Activated B cell treated with CpG ODN at 0.5 μM for 24 hours (primary cell): ENCODE results near the gene KCNQ1OT1. TPM values are rescaled to one million over a fixed set of nuclear protein-coding genes. Genes with fewer than 3 reads are reported as not detected.

ENCODE experiments used
- ATAC-seq: fragments of 200-7000 bp; cut with Tn5 transposase; one replicate; pipeline ENCODE4 v1.10.0; 2021; ENCODE audit warnings: low read depth, mild to moderate bottlenecking, moderate library complexity
- CTCF ChIA-PET: fragments of 350-600 bp; sonication (Branson Sonifier 250); formaldehyde crosslinking; loops from one replicate; lab custom pipeline; 2021; ENCODE audit warnings: antibody characterized with exemption; lab: Charles Lee
- POLR2A ChIA-PET: fragments of 350-600 bp; sonication (Branson Sonifier 250); formaldehyde crosslinking; loops from one replicate; lab custom pipeline; 2021; ENCODE audit warnings: antibody characterized with exemption; lab: Charles Lee
- DNase-seq: peaks from one replicate; pipeline ENCODE4 v3.0.0; 2022
- H3K27ac Mint-ChIP-seq: one replicate; pipeline ENCODE4 v1.8.0; 2020; ENCODE audit warnings: mixed read lengths
- H3K27me3 Mint-ChIP-seq: one replicate; pipeline ENCODE4 v1.8.0; 2021; ENCODE audit warnings: mixed read lengths
- H3K36me3 Mint-ChIP-seq: one replicate; pipeline ENCODE4 v1.8.0; 2021; ENCODE audit warnings: low read depth, mixed read lengths
- H3K4me1 Mint-ChIP-seq: one replicate; pipeline ENCODE4 v1.8.0; 2021; ENCODE audit warnings: mixed read lengths
- H3K4me3 Mint-ChIP-seq: one replicate; pipeline ENCODE4 v1.8.0; 2020; ENCODE audit warnings: mild to moderate bottlenecking, mixed read lengths
- H3K9me3 Mint-ChIP-seq: one replicate; pipeline ENCODE4 v1.8.0; 2020; ENCODE audit warnings: mixed read lengths
- intact Hi-C: fragments of 100-400 bp; cut with micrococcal nuclease; formaldehyde crosslinking; loops from one replicate; pipeline ENCODE4 v1.15.1; 2024
- total RNA-seq: library from RNA; stranded (reverse); gene quantifications from 2 replicates; pipeline ENCODE4 v1.2.3, GENCODE V29; 2022
- TF ChIP-seq, protein P1 (sequence below): fragments of 200-600 bp; IDR thresholded peaks from one replicate; pipeline ENCODE4 v1.8.0; 2022; ENCODE audit warnings: antibody characterized with exemption, mild to moderate bottlenecking

KCNQ1OT1 gene
- total RNA-seq, 1 donor from 2014 or later, result 1.2 TPM

DNA sequence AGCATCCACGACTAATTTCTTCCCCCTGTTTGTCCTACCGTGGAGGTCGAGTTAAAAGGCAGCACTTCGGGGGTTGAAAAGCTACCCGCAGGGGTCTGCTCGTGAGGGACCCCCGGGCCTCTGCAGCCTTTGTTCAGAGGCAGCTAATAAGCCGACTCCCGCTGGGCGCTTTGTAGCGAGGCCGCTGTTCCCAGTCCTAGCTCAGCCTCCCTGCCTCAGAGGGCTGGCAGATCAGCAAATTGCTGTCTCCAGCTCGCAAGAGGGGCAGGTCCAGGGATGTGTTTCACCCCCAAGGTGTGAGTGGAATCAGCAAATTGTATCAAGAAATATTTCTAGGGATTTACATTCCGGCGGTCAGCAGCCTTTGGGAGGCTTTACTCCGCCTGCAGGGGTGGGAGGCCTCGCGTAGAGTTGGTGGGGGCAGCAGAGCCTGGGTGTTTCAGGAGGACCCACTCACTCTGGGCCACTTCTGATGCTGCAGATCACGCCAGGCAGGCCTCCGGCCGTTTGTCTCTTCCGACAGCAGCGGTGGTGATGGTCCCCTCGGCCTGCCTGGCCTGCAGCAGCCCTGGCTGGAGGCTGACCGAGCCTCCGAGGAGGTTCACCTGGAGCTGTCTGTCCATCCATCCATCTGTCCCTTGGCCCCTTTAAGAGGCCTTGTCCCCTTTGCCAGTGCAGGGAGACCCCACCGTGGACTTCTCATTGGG, 21.6 kb upstream of the KCNQ1OT1 start:
- TF ChIP-seq, protein P1, sequence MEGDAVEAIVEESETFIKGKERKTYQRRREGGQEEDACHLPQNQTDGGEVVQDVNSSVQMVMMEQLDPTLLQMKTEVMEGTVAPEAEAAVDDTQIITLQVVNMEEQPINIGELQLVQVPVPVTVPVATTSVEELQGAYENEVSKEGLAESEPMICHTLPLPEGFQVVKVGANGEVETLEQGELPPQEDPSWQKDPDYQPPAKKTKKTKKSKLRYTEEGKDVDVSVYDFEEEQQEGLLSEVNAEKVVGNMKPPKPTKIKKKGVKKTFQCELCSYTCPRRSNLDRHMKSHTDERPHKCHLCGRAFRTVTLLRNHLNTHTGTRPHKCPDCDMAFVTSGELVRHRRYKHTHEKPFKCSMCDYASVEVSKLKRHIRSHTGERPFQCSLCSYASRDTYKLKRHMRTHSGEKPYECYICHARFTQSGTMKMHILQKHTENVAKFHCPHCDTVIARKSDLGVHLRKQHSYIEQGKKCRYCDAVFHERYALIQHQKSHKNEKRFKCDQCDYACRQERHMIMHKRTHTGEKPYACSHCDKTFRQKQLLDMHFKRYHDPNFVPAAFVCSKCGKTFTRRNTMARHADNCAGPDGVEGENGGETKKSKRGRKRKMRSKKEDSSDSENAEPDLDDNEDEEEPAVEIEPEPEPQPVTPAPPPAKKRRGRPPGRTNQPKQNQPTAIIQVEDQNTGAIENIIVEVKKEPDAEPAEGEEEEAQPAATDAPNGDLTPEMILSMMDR, result no peak
- ATAC-seq (no peak), DNase-seq (no peak)
- Mint-ChIP-seq H3K27ac (no peak overlapping the region), H3K9me3 (no peaks in the 10 kb centered on the region), H3K36me3 (peaks cover 3% of the 10 kb centered on the region), H3K4me3 (no peak overlapping the region), H3K4me1 (no peaks in the 10 kb centered on the region), H3K27me3 (no peaks in the 10 kb centered on the region)
- intact Hi-C loops, result no loop called here
- ChIA-PET CTCF (no interaction called here), POLR2A (no interaction called here)

DNA sequence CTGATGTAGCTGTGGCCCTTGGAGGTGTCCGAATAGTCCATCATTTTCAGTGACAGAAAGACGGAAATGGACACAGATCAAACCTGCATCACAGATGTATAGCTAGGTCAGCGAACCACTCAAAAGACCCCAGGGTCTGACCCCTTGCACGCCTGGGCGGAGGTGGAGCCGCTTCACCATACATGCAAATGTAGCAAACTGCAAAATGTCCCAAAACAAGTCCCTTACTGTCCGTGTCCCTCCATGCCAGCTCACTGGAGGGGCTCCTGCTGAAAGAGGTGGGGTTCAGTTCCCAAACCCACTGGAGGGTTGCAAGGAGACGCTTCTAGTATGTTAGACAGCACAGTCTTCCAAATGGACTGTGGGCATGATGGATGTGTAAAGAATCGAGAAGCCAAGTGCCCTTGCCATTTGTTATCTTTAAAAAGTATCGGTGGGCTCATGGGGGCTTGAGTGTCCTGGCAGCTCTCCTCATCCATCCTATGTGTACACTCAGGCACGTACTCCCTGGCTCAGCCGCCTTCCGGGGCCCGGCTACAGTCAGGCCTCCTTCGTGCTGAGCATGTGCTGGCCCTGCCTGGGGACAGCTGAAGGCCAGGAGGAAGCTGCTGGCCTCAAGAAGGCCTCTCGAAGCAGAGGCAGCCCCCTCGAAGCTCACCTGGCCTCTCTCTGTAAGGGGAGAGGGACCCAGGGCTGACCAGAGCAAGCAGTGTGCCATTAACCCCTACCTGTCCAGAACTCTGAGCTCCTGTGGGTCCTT, 20.2 kb upstream of the KCNQ1OT1 start:
- H3K4me3 Mint-ChIP-seq, result no peak overlapping the region
- no peaks in the 10 kb centered on the region for H3K27me3 Mint-ChIP-seq
- ChIA-PET POLR2A (no interaction called here), CTCF (no interaction called here)
- no peak for DNase-seq
- H3K9me3 Mint-ChIP-seq, result no peaks in the 10 kb centered on the region
- TF ChIP-seq, protein P1, result no peak
- ATAC-seq, result no peak
- H3K4me1 Mint-ChIP-seq, result no peaks in the 10 kb centered on the region
- H3K36me3 Mint-ChIP-seq, result peaks cover 3% of the 10 kb centered on the region
- H3K27ac Mint-ChIP-seq, result no peak overlapping the region
- intact Hi-C loops, result no loop called here

DNA sequence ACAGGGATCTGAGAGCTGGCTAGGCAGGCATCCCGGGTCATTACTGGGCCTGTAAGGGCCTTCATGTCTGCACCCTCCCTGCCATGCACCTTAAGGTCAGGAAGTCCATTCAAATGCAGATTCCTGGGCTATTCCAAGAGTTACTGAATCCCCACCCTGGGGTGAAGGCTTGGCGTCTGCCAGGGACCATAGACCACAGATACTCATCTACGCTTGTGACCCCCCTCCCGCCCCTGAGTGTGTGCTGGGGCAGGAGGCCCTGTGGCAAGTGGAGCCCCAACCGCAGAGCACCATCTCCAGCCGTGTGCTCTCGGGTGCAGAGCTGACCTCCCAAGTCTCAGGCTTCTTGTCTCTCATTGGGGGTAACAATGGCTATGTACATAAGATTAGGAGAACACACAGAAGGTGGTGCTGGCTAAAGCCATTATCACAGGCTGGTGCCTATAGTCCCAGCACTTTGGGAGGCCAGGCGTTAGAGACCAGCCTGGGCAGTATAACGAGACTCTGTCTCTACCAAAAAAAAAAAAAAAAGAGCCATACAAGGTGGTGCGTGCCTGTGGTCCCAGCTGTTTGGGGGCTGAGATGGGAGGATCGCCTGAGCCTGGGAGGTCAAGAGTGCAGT, 19.1 kb upstream of the KCNQ1OT1 start:
- Mint-ChIP-seq H3K4me1 (no peaks in the 10 kb centered on the region), H3K27me3 (no peaks in the 10 kb centered on the region), H3K36me3 (peaks cover 8% of the 10 kb centered on the region), H3K4me3 (no peak overlapping the region), H3K27ac (no peak overlapping the region), H3K9me3 (no peaks in the 10 kb centered on the region)
- intact Hi-C loops, result no loop called here
- TF ChIP-seq, protein P1, result no peak
- CTCF ChIA-PET, result no interaction called here
- ATAC-seq (no peak), DNase-seq (no peak)
- POLR2A ChIA-PET, result no interaction called here

DNA sequence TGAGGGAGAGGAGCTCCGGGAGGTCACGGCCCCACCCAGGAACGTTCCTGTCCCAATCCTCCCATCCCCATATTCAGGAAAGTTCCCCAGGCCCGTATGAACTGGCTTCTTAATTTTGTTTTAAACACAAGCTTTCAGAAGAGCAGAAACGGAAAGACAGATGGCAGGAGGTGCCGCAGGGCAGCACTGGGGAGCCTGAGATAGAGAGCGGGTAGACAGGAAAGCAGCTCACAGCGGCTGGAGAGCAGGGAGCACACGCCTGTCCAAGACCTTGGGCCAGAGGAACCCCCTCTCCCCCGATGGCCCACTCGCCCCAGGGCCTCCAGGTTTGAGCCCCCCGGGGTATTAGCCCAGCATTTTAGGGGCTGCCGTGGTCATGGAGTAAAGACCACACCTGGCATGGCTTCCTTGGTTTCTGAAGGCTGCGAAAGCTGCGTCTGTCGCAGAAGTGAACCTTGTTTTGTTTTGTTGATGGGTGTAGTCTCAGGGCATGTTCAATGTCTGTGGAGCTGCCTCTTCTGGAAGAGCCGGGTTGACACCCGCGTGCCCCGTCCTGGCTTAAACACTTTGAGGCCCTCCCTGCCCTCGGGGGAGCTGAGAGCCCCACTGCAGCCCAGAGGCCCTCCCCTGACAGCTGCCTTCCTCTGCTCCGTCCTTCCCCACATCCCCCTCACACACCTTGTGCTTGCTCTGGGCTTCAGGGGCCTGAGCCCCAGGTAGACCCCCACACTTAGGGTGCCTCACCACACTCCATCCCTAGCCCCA, 17.9 kb upstream of the KCNQ1OT1 start:
- no peak overlapping the region for H3K4me3 Mint-ChIP-seq
- TF ChIP-seq, protein P1, result no peak
- POLR2A ChIA-PET, result no interaction called here

More for the DNA sequence above, 17.9 kb upstream of the KCNQ1OT1 start:
- Mint-ChIP-seq H3K27me3 (no peaks in the 10 kb centered on the region), H3K4me1 (no peaks in the 10 kb centered on the region), H3K27ac (no peak overlapping the region), H3K36me3 (peaks cover 8% of the 10 kb centered on the region), H3K9me3 (no peaks in the 10 kb centered on the region)
- intact Hi-C loops, result no loop called here
- CTCF ChIA-PET, result no interaction called here
- ATAC-seq, result no peak
- DNase-seq, result no peak
